Measurements from ENCODE around the gene ABCB11.
"Not testable (repeated sequence)": the region's sequence is repeated elsewhere in the genome, so short reads cannot be mapped to it uniquely, and the experiment has no call there.

The ABCB11 gene

DNA sequence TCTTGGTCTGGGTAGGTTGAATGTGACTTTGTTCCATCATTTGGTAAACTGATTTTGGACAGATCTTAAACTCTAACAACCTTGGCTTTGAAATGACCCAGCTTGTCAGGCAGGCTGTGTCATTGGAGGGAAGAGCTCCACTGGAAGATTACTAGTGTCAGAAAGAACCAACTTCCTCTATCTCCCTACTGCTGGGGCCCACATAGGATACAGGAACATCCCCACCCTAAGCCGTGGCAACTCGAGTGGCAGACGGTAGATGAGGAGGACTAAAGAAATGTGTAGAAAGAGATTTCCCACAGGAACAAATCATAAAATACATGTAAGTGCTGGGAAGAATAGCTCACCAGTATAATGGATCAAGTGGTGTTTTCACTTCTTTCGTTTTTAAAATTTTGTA lies 134.3 kb downstream of the ABCB11 start:
- no peaks in the 10 kb centered on the region for H3K9me3 Mint-ChIP-seq

GRCh38 chr2:168895771-168896170 lies 135.4 kb downstream of the ABCB11 start:
- no peaks in the 10 kb centered on the region for H3K9me3 Mint-ChIP-seq
- H3K27ac Mint-ChIP-seq, result no peak overlapping the region
- peaks cover 20% of the 10 kb centered on the region for H3K27me3 Mint-ChIP-seq
- H3K4me1 Mint-ChIP-seq (ENCODE audit: low read depth), result peaks cover 1% of the 10 kb centered on the region
- H3K36me3 Mint-ChIP-seq (ENCODE audit: low read depth), result no peaks in the 10 kb centered on the region
- no peak overlapping the region for H3K4me3 Mint-ChIP-seq

More for the DNA sequence above, 134.3 kb downstream of the ABCB11 start:
- peaks cover 25% of the 10 kb centered on the region for H3K27me3 Mint-ChIP-seq
- H3K36me3 Mint-ChIP-seq (ENCODE audit: low read depth), result no peaks in the 10 kb centered on the region
- H3K4me1 Mint-ChIP-seq (ENCODE audit: low read depth), result no peaks in the 10 kb centered on the region
- H3K27ac Mint-ChIP-seq, result no peak overlapping the region
- no peak overlapping the region for H3K4me3 Mint-ChIP-seq

GRCh38 chr2:168894720-168895119 lies 136.4 kb downstream of the ABCB11 start:
- no peaks in the 10 kb centered on the region for H3K36me3 Mint-ChIP-seq (ENCODE audit: low read depth)
- H3K27me3 Mint-ChIP-seq, result peaks cover 20% of the 10 kb centered on the region
- H3K4me3 Mint-ChIP-seq, result no peak overlapping the region
- H3K4me1 Mint-ChIP-seq (ENCODE audit: low read depth), result peaks cover 10% of the 10 kb centered on the region
- no peak overlapping the region for H3K27ac Mint-ChIP-seq
- no peaks in the 10 kb centered on the region for H3K9me3 Mint-ChIP-seq

DNA sequence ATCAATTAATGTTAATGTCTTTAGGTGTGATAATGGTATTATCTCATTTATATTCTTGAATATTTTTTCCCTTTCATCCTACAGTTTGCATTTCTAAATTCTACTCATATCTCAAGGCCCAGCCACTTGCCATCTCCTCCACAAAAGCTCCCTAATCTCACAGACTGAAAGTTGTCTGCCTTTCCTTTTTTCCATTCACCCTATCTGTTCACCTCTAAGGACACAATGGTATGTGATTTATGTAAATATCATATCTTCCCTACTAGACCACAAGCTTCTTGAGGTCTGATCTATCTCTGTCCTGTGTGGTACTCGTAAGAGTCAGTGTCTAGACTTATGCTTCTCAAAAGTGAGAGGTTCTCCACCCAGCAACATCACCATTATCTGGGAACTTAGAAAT lies 137.0 kb downstream of the ABCB11 start:
- Mint-ChIP-seq H3K4me1 (ENCODE audit: low read depth) (peaks cover 16% of the 10 kb centered on the region), H3K27me3 (peaks cover 17% of the 10 kb centered on the region), H3K9me3 (no peaks in the 10 kb centered on the region), H3K36me3 (ENCODE audit: low read depth) (no peaks in the 10 kb centered on the region), H3K27ac (no peak overlapping the region), H3K4me3 (no peak overlapping the region)

DNA sequence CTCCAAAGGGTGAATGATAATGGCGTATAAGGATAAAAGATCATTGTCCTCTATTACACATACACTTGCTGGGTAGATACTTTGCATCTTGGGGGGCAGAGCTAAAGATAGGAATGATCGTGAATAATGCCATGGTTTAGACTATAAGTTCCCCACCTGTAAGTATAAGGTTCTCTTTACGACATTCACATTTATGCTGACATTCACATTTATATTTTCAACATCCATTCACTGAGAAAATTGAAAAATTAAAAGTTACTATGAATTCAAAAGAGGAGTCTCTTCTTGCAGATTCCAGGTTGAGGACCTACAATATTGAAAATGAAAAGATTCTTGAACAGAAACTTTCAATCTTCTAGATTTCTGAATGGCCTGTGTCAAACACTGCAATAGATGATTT lies 138.8 kb downstream of the ABCB11 start:
- no peak overlapping the region for H3K27ac Mint-ChIP-seq
- peaks cover 16% of the 10 kb centered on the region for H3K27me3 Mint-ChIP-seq
- no peak overlapping the region for H3K4me3 Mint-ChIP-seq
- H3K36me3 Mint-ChIP-seq (ENCODE audit: low read depth), result peaks cover 6% of the 10 kb centered on the region
- H3K9me3 Mint-ChIP-seq, result no peaks in the 10 kb centered on the region
- H3K4me1 Mint-ChIP-seq (ENCODE audit: low read depth), result peaks cover 17% of the 10 kb centered on the region

GRCh38 chr2:168890006-168890782 lies 140.9 kb downstream of the ABCB11 start, which contains the start of gene SPC25:
Gene SPC25, minus strand, starts transcription at chr2:168890430. Its CDS starts 911 bp downstream, at chr2:168889519.
- H3K4me3 Mint-ChIP-seq, result peak within 1 kb of the TSS; percentile 99
- peak within 1 kb of the TSS; percentile 90 for H3K27ac Mint-ChIP-seq
- H3K27me3 Mint-ChIP-seq, result peaks cover 15% of the 10 kb centered on the region
- H3K4me1 Mint-ChIP-seq (ENCODE audit: low read depth), result peaks cover 21% of the 10 kb centered on the region
- no peaks in the 10 kb centered on the region for H3K9me3 Mint-ChIP-seq
- peaks cover 12% of the 10 kb centered on the region for H3K36me3 Mint-ChIP-seq (ENCODE audit: low read depth)

DNA sequence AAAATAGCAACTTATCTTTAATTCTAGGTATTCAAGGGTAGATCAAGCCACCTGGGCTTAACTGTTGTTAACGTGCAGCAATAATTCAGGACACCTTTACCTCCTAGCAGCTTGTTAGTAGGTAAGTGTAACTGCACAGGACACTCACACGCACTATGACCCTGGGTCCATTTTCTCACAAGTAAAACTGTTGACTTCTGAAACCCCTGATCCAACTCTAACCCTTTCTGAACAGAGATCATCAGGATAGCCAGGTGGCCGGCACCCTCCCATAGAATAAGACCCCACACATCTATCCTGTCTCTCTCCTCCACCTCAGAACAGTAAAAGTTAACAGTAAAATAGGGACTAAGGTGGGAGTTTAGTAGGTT lies 141.5 kb downstream of the ABCB11 start:
- H3K27ac Mint-ChIP-seq, result peak overlapping the region; percentile 90
- peaks cover 10% of the 10 kb centered on the region for H3K27me3 Mint-ChIP-seq
- no peaks in the 10 kb centered on the region for H3K9me3 Mint-ChIP-seq
- H3K4me1 Mint-ChIP-seq (ENCODE audit: low read depth), result peaks cover 25% of the 10 kb centered on the region
- H3K36me3 Mint-ChIP-seq (ENCODE audit: low read depth), result peaks cover 17% of the 10 kb centered on the region
- peak overlapping the region; percentile 99 for H3K4me3 Mint-ChIP-seq

DNA sequence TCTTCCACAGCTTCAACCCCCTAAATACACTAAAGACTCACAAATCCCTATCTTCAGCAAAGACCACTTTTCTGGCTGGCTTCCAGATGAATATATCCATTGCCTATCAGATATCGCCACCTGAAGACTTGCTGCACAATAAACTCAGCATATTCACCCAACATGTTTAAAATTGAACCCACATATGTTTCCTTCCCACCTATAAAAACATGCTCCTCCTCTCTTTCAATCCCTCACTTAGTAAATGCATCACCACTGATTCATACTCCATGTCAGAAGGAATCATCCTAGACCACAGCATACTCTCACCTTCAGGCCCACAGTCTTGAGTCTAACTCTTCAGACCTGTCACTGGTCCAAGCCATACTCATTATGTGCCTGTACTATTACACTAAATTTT lies 146.1 kb downstream of the ABCB11 start:
- Mint-ChIP-seq H3K36me3 (ENCODE audit: low read depth) (peaks cover 24% of the 10 kb centered on the region), H3K9me3 (no peaks in the 10 kb centered on the region), H3K27ac (no peak overlapping the region), H3K4me3 (no peak overlapping the region), H3K4me1 (ENCODE audit: low read depth) (peaks cover 22% of the 10 kb centered on the region), H3K27me3 (no peaks in the 10 kb centered on the region)

DNA sequence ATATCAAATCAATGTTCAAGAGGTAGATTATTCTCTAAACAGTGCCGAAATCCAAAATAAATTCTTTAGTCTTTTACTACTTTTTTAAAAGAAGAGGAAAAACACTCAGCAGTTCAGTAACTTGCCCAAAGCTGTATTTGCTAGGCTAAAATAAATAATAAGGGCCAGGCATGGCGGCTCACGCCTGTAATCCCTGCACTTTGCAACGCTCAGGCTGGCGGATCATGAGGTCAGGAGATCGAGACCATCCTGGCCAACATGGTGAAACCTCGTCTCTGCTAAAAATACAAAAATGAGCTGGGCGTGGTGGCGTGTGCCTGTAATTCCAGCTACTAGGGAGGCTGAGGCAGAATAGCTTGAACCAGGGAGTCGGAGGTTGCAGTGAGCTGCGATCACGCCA lies 149.0 kb downstream of the ABCB11 start:
- not testable (repeated sequence) for H3K9me3 Mint-ChIP-seq, H3K27ac Mint-ChIP-seq, H3K27me3 Mint-ChIP-seq, H3K4me3 Mint-ChIP-seq
- Mint-ChIP-seq H3K36me3 (ENCODE audit: low read depth) (peaks cover 17% of the 10 kb centered on the region), H3K4me1 (ENCODE audit: low read depth) (peaks cover 13% of the 10 kb centered on the region)

DNA sequence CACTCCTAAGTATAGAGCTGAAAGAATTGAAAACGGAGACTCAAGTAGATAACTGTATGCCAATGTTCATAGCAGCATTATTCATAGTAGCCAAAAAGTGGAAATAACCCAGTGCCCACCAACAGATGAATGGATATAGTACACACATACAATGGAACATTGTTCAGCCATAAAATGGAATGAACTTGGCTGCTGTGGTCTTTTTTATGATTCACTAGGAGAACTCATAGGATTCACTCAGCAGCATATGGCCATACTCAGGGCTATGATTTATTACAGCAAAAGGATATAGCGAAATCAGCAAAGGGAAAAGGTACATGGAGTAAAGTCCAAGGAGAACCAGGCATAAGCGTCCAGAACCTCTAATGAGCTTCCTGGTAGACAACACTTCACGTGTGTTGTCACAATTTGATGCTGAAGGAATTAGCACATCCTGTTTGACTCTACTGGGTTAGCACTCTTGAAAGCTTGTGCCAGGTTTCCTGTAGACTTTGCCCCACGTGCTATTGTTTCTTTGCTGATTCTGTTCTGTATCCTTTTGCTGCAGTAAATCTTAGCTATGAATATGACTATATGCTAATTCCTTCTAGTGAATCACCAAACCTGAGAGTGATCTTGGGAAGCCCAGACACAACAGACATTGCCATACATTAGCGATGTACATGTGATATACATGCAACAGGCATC lies 156.6 kb downstream of the ABCB11 start:
- no peaks in the 10 kb centered on the region for H3K9me3 Mint-ChIP-seq
- H3K27ac Mint-ChIP-seq, result no peak overlapping the region
- H3K36me3 Mint-ChIP-seq (ENCODE audit: low read depth), result peaks cover 34% of the 10 kb centered on the region
- H3K4me1 Mint-ChIP-seq (ENCODE audit: low read depth), result no peaks in the 10 kb centered on the region
- H3K27me3 Mint-ChIP-seq, result no peaks in the 10 kb centered on the region
- no peak overlapping the region for H3K4me3 Mint-ChIP-seq

DNA sequence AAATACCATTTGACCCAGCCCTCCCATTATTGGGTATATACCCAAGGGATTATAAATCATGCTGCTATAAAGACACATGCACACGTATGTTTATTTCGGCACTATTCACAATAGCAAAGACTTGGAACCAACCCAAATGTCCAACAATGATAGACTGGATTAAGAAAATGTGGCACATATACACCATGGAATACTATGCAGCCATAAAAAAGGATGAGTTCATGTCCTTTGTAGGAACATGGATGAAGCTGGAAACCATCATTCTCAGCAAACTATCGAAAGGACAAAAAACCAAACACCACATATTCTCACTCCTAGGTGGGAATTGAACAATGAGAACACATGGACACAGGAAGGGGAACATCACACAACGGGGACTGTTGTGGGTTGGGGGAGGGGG lies 160.3 kb downstream of the ABCB11 start:
- peaks cover 39% of the 10 kb centered on the region for H3K36me3 Mint-ChIP-seq (ENCODE audit: low read depth)
- H3K9me3 Mint-ChIP-seq; H3K4me3 Mint-ChIP-seq; H3K27ac Mint-ChIP-seq; H3K27me3 Mint-ChIP-seq; H3K4me1 Mint-ChIP-seq (ENCODE audit: low read depth): not testable (repeated sequence)
